ENCODE results near the gene FOXO1.
A peak's percentile ranks its signal among the peaks of the same experiment; 100 is the strongest.

The FOXO1 gene

DNA sequence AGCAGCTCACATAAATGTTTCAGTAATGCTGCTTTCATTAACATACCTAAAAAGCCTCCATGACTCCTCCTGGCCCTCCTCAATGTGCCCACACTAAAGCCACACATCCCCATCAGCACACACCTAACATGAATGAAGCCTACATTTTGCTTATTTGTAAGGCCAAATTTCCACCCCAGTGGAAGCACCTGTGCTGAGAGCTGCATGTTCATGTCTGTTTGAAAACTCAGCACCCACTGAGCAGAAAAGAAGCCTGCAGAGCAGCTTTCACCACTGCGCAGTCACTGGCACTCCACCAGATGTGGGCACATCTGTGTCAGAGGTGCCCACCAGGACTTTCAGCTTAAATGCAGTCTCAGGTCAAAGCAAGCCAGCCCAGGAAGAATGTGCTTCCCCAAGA lies 93.5 kb downstream of the FOXO1 start:
- DNase-seq: no peak

DNA sequence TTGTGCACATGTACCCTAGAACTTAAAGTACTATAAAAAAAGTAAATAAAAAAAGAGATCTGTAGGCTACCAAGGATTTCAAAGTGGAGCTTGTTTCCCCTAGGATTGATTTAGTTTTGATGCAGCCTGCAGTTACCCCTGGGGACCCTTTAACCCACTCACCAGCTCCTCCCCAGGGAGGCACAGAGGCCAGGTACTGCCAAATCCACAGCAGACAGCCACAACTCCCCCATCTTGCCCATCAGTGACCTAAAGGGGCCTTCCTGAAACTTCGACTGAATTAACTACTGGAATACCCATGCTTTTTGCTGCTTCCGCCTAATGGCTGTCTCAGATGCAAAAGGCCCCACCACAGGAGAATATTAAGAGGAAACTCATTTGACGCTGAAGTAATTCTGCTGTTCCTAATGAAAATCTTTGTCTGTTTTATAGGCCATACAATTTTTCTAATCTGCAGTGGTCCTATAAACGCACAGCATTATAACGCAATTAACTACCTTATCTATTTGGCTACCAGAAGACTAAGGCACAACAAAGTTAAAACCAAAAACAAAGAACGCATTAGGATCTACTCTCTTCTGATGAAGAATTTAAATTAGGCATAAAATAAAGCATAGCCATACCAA lies 95.0 kb downstream of the FOXO1 start:
- DNase-seq: no peak

DNA sequence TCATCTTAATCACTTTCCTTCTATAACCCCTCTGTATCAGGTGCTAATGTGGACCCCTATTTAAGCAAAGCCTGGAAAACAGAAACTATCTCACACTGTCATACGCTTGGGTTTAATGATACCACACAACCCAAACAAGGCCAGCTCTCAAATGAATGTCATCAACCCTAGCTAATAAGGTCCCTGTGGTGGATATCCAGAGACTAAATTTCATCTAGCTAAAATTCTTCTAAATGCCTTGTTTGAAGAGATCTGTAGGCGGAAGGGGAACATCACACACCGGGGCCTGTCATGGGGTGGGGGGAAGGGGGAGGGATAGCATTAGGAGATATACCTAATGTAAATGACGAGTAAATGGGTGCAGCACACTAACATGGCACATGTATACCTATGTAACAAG lies 95.5 kb downstream of the FOXO1 start:
- DNase-seq: no peak

DNA sequence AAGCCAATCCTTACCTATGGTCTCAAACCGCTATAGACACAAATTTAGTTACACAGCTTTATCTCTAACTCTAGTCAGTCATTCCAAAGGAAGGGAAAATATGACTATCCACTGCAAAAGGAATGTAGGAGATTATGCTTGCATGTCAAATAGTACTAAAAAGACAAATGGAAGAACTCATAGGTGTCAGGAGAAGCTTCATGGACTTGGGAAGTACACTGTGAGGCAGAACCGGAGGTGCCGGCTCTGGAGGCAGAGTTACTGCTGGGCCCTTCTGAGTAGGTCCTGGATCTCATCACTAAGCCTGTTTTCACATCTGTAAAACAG lies 97.5 kb downstream of the FOXO1 start:
- DNase-seq: no peak

DNA sequence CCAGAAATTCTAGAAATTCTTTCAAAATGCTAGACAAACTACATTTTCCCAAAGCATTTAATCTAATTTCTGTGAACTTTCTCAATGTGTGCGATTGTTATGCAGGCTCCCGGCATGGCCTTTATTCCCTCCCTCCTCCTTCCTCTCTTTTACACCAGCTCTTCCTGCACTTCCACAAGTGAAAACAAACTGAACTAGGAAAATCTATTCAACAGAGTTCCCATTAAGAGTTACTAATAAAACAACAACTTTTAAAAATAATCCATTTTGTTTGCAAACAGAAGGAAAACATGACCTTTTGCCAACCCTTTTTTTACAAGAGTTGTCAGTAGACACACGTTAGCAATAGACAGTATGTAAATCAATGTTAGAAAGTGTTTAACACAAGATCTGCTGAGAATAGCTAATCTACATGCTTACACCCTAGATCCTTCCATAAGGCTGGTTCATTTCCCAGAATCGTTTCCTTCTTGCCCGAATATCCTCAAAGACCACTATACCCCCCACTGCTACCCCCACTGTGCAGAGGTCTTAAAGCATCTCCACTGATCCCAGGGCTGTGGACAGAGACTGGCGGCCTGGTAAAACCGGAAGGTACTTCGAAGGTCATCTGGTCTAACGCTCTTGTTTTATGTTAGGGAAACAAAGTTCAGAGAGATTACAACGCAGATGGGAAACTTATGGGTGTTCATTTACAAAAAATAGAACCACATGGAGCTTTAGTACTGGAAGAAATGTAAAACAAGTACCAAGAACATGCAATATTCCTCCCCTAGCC lies 98.0 kb downstream of the FOXO1 start:
- no peak for DNase-seq

DNA sequence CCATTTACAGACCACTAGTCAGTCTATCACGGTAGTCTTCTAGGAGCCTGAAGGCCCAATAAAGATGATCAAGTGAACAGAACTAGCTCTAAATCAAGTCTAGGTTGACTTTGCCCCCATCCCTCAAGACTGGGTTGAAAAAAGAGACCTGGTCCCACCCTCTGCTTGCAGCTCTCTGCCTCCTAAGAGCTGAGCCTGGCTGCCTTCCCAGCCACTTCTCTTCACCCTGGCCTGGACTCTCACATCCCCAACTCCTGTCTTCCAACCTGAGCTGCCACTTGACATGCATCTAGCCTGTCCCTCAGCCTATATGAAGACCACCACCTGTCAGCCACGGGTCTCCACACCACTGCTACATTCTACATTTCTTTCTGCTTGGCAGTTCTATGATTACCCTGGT lies 99.6 kb downstream of the FOXO1 start:
- DNase-seq: no peak

DNA sequence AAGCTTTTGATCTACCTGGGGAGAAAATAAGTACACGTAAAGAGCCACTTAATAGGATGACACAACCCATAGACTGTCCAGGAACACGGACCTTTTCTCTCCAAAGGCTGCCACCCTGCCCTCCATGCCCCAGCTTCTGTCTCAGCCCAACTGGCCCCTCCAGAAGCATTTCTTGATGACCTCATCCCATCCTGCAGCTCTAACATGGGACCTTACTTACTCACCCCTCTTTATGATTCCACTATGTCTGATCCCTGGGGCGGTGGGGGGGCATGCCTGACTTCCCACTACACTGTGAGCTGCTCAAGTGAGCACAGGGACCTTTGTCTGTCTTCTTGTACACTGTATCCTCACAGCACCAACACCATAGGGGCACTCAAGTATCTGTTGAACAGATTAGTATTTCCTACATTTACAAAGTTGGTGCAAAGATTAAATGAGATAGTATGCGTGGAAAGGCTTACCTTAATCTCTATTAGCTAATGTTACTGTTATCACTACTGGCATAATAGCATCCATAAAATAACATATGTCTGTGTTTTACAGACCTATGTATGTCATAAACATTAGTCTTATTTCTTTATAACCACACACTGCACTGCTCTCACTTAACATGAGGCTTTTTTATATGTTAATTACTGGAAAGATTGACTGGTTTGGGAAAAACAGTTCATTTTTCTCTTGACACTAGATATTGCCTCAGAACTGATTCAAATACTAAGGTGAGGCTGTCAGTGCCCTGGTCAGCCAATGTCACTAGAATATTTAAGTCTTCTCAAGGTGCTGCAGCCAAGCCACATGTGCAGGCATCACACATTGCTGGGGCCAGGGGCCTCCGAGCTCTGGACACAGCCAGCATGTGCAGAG lies 100.9 kb downstream of the FOXO1 start:
- no peak for DNase-seq

DNA sequence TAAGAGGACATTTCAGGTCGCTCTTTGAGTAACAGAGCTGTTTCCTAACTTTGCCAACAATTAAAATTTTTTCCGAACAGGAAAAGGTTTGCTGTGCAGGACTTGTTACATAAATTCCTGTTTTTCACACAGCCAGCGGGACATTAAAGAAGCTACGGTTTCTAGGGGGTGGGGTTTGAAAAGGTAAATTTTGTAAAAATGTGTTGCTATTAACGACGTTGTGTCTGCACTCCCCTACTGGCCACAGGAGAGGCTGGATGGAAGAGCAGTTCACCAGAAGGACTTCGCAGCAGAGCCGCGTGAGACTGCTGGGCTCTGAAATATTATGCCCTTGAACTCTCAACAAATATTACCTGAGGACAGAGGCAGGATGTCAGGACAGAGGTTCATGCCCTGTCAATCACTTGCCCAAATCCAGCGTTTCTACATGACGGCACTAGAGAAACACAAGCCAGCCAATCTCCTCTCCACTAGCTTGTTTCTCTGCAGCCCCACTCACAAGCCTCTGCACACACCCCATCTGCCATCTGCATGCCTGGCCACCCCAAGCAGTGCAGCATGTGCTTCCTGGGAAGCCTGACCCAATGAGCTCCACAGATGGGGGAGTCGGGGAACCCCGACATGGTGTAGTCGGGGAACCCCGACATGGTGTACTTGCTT lies 102.0 kb downstream of the FOXO1 start:
- no peak for DNase-seq

DNA sequence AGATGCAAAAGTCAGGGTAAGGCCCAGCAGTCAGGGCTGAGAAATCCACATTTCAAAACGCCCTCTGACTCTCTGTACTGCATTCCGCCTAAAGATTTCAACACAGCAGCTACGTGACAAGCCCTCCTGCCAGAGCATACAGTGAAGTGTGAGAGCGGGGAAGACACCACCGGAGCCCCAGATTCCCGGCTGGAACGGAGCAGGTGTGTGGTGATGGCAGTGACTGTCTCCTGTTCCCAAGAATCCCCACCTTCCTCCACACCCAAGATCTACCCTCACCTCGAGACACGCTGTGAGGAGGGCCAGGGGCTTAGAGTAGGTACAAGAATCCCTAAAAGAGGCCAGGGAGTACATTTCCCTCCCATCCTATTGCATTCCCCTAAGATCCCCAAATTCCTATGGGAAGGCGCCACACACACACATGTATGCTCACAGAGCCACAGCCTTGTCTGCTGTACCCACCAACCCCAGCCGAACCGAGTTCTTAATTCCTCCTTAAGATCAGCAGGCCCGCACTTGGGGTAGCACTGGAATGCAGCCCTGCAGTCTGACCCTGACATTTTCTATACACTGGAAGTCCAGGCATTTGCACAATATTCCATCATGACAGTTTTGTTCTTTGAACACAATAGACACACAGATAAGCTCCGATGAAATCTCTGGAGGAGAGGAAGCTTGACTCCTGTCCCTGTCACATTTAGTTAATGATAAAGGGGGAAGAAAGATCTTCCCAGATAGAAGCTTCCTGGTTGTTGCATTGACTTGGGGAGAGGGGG lies 102.9 kb downstream of the FOXO1 start:
- no peak for DNase-seq

DNA sequence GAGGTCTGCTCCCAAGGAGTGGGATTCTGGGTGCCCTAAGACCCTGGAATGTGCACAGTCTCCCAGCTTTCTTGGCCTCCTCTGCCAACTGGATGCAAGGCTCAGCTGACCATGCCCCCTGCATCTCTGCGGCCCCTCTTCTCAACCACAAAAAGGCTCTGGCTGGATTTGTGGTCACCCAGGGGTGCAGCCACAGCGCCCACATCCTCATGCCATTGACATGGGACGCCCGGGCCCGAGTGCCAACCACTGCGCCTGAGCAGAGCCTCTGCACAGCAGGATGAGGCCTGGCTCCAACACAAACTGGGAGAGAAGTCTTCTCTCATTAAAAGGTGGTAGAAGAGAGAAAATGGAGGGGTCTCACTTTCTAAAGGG lies 103.5 kb downstream of the FOXO1 start:
- DNase-seq: no peak

DNA sequence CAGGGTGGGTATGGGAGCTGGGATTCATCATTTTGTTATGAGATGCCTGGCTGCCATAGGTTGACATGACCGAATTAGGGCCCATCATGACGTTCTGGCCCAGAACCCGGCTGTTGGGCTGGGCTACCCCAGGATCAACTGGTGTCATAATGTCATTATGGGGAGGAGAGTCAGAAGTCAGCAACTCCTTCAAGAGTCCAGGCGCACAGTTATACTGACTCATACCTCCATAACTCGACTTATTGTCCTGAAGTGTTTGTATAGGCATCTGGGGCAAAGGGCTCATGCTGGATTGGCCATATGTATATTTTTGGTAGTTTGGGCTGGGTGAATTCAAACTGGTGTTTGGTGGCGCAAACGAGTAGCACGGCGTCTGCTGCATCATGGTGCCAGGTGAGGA lies 106.5 kb downstream of the FOXO1 start:
- DNase-seq: no peak

DNA sequence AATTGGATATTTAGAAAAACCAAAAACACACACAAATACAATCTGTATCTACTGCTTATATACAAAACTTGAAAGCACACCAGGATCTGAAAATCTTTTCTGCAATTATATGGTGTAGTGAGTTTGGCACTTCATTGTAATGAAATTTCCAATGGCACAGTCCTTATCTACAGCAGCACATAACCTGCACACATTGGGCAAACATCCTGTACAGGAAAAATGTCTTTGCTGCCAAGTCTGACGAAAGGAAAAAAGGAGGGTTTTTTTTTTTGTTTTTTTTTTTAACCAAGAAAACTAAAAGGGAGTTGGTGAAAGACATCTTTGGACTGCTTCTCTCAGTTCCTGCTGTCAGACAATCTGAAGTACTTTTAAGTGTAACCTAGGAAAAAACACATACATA lies 107.8 kb downstream of the FOXO1 start:
- DNase-seq: no peak

DNA sequence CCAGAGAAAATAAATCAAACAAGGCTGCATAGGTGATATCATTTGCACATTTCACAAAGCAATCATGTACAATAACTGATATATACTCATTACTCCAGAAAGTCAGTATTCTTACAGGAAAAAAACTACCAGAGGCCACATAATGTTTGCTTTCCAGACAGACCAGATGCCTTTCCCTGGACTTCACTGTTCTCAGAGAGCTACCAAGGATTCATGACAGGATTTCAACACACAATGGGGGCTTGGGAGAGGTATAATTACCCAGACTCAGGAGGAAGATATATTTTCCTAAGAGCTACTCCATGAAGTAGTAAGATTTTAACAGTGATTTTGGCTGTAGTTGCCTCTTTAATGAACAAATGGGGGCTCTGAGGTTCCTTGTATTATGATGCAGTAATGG lies 110.0 kb downstream of the FOXO1 start:
- DNase-seq: no peak

DNA sequence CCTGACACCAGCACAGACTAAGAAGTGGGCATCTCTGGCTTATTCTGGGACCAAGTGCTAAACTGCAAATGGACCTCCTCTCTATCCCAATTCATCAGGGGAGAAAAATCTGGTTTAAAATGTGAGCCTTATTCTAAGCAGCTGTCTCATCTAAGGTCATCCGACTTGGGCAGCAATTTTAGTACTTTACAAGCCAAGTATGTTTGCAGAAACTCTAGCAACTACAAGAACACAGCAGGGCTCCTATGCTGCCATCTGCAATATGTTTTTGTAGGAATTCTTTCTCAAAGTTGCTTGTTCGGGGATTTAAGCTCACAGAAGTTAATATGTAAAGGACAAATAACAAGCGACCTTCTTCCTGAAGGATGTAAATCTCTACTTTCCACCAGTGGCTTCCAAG lies 113.1 kb downstream of the FOXO1 start:
- DNase-seq: no peak

DNA sequence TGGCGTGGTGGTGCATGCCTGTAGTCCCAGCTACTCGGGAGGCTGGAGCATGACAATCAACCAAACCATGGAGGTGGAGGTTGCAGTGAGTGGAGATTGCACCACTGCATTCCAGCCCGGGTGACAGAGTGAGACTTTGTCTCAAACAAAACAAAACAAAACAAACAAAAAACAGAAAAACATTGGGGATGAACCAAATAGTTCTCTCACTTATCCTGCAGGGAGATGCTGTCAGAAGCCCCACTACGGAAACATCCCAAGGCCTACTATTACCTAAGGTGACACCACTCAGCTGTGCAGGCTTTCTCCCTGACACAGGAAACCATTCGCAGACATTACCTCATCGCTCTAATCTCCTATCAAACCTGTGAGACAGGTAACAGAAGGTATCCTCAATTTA lies 113.5 kb downstream of the FOXO1 start:
- peak; percentile 33 for DNase-seq

DNA sequence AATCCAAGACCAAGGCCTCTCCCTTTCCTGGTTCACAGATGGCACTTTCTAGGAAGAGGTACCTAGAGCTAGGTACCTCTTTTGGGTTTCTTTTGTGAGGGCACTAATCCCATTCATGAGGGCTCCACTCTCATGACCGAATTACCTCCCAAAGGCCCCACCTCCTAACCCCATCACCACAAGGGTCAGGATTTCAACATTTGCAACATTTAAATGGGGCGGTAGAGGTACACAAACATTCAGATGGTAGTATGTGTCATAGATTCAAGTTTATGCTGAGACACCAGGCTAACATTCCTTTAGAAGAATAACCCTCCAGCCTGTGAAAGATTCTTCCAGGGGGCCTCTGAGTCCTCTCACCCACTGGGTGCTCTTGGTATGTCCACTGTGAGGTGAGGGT lies 116.3 kb downstream of the FOXO1 start:
- DNase-seq: no peak

DNA sequence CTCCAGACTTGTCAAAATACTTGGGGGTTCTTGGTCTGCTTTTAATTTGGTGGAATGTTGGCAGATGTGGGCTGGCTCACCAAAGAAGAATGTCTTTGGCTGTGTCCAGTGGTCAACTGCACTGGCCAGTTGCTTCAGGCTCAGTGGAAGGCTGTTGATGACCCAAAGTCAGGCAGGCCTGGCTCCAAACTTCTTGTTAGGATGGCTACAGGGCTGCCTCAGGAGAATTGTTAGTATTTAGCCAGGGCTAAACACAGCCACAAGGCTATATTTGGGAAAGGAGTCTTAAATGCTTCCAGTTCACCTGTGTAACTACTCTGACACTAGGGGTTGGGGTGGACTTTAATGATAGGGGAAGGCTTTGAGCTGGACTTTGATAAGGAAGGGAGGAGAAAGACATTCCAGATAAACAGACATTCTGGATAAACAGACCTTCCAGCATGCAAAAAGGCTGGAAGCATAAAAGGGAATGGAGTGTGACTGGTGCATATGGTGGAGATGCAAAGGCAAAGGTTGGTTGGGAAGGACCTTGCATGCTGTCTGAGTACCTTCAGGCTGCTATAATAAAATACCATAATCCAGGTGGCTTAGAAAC lies 116.8 kb downstream of the FOXO1 start:
- no peak for DNase-seq

DNA sequence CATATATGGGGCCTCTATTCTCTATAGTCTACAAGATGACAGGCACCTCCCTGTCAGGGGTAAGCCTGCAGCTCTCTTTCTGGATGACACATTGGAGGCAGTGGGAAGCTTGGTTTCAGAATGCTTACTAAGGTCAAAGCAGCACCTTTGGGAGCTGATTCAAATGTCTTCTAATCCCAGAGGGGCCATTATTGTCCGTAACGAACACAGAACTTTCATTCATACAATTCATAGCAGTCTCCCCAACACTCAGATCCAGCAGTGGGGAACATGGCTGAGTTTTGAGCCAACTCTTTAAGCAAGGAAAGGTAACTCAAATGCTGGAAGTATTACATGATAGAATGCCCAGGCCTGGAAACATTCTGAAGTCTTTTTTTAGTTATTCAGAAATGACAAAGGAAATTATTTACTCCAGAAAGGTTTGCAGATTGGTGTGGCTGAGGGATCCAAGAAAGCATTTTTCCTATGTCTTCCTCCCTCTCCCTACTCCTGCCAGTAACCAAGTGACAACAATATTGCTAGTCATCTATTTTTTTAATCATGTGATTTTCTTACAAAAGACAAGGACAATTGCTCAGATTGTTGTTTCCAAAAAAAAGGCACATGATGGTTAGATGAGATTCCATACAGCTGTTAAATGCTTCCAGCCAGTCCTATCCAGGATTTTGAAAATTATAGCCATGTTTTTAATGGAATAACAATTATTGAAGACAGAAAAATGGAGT lies 118.7 kb downstream of the FOXO1 start:
- DNase-seq: no peak

DNA sequence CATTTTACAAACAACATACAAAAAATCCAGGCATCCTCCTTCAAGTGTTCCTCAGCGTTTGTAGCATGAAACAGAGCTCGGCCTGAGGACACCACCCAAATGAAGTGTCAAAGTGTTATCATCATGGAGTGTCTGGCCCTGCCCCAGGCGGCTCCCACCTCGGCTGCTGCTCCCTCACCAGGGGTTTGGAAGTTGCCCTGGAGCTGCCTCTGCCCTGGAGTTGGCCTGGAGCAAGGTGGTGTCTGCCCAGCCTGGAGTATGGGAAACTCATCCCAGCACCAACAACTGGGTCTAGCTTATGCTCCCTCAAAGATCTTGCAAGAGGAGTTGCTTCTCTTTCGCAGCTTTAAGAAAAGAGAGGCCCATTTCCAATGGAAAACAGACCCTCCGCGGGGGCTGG lies 120.4 kb downstream of the FOXO1 start:
- no peak for DNase-seq

DNA sequence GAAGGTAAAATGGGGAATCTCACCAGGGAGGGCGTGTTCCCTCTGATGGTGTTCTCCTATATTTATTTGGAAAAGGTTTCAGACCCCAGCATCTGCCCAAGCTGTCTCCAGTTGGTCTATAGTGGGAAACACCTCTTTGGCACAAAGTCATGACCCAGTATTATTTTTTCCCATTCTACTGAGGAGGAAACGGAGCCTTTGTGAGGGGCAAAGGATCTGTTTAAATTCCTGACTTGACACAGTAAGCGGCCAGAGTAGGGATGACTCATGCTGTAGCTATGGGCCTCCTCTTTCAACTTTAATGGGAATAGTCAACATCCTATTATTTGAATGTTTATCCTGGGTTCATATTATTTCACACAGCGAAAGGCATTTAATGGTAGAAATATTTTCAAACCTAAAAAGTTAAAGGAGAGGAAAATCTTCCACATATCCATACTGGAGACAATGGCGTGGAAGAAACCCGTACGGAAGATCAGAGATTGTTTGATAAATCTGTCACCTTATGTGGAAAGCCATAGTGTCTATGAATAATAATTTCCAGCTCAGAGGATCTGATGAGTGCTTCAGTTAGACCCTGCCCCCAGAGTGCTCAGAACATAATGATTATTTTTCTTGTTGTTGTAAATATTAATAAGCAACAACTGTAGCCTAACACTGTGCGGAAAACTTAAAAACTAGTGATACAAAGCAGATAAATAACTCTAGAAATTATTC lies 126.0 kb downstream of the FOXO1 start:
- DNase-seq: peak; percentile 63
